ENCODE data around the gene WDPCP.
"Not testable (repeated sequence)": the region's sequence is repeated elsewhere in the genome, so short reads cannot be mapped to it uniquely, and the experiment has no call there.

Gene WDPCP

GRCh38 chr2:63446658-63447057 is 141.6 kb downstream of the WDPCP start:
- no peak for DNase-seq (ENCODE audit: low read depth)

GRCh38 chr2:63444565-63445288 is 143.6 kb downstream of the WDPCP start:
- DNase-seq (ENCODE audit: low read depth) = no peak

- no peak for DNase-seq (ENCODE audit: low read depth)
Measured at GRCh38 chr2:63440612-63441011, 147.7 kb downstream of the WDPCP start.

GRCh38 chr2:63438181-63438580 is 150.1 kb downstream of the WDPCP start:
- no peak for DNase-seq (ENCODE audit: low read depth)

GRCh38 chr2:63436488-63436887 is 151.8 kb downstream of the WDPCP start:
- no peak for DNase-seq (ENCODE audit: low read depth)

- DNase-seq (ENCODE audit: low read depth) = no peak
Measured at GRCh38 chr2:63435070-63435469, 153.2 kb downstream of the WDPCP start.

GRCh38 chr2:63434024-63435001 is 154.0 kb downstream of the WDPCP start:
- no peak for DNase-seq (ENCODE audit: low read depth)

GRCh38 chr2:63432373-63432772 is 155.9 kb downstream of the WDPCP start:
- no peak for DNase-seq (ENCODE audit: low read depth)

GRCh38 chr2:63425606-63426005 is 162.7 kb downstream of the WDPCP start:
- peak; percentile 27 for DNase-seq (ENCODE audit: low read depth)

GRCh38 chr2:63425079-63425416 is 163.2 kb downstream of the WDPCP start:
- DNase-seq (ENCODE audit: low read depth) = no peak

GRCh38 chr2:63424329-63425078 is 163.8 kb downstream of the WDPCP start:
- no peak for DNase-seq (ENCODE audit: low read depth)

GRCh38 chr2:63422556-63422955 is 165.7 kb downstream of the WDPCP start:
- no peak for DNase-seq (ENCODE audit: low read depth)

GRCh38 chr2:63408530-63408929 is 179.7 kb downstream of the WDPCP start:
- DNase-seq (ENCODE audit: low read depth) = no peak

GRCh38 chr2:63406641-63407040 is 181.6 kb downstream of the WDPCP start:
- DNase-seq (ENCODE audit: low read depth) = no peak

GRCh38 chr2:63403820-63404219 is 184.5 kb downstream of the WDPCP start:
- no peak for DNase-seq (ENCODE audit: low read depth)

- not testable (repeated sequence) for DNase-seq (ENCODE audit: low read depth)
Measured at GRCh38 chr2:63402889-63403288, 185.4 kb downstream of the WDPCP start.

- DNase-seq (ENCODE audit: low read depth) = no peak
Measured at GRCh38 chr2:63399156-63399555, 189.1 kb downstream of the WDPCP start.

- DNase-seq (ENCODE audit: low read depth) = no peak
Measured at GRCh38 chr2:63379451-63379850, 208.8 kb downstream of the WDPCP start.

- no peak for DNase-seq (ENCODE audit: low read depth)
Measured at GRCh38 chr2:63378589-63378988, 209.7 kb downstream of the WDPCP start.

- no peak for DNase-seq (ENCODE audit: low read depth)
Measured at GRCh38 chr2:63374341-63374740, 213.9 kb downstream of the WDPCP start.

GRCh38 chr2:63372549-63372948 is 215.7 kb downstream of the WDPCP start:
- no peak for DNase-seq (ENCODE audit: low read depth)

- no peak for DNase-seq (ENCODE audit: low read depth)
Measured at GRCh38 chr2:63369146-63369545, 219.1 kb downstream of the WDPCP start.

GRCh38 chr2:63364866-63365265 is 223.4 kb downstream of the WDPCP start:
- DNase-seq (ENCODE audit: low read depth) = no peak
